ENCODE results near the gene ABCC4.

DNA sequence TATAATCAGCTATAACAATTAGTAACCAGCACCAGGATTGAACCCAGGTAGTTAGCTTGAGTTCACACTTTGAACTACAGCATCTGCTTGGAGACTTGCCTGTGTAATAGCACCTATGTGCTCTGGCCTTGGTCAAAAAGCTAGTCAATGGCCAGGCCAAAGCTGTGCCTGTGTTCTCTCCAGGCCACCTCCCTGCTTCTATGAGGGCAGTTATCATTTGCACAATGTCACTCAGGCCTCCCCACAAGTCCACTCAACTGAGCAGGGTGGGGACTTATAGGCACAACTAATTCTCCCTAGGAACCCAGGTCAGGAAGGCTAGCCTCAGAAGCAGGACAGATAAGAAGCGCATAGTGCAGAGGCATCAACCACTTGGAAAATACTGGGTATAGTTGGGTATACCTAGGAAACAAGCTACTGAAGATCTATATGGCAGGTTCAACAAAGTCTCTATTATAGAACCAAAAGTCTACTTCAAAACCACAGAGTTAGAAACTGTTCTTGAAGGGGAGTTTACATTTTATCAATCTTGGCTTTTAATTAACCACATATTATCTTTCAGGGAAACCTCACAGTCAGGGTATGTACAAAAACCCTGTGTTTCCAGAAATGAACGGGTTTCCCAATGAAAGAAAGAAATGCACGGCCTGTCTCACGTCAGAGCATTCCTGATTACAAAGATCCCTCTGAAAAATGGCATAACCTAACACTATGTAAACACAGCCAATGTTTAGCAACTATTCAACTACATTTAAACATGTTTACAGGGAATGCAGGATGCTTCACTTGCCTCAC is 140.9 kb downstream of the ABCC4 start:
- TF ChIP-seq, protein P1, sequence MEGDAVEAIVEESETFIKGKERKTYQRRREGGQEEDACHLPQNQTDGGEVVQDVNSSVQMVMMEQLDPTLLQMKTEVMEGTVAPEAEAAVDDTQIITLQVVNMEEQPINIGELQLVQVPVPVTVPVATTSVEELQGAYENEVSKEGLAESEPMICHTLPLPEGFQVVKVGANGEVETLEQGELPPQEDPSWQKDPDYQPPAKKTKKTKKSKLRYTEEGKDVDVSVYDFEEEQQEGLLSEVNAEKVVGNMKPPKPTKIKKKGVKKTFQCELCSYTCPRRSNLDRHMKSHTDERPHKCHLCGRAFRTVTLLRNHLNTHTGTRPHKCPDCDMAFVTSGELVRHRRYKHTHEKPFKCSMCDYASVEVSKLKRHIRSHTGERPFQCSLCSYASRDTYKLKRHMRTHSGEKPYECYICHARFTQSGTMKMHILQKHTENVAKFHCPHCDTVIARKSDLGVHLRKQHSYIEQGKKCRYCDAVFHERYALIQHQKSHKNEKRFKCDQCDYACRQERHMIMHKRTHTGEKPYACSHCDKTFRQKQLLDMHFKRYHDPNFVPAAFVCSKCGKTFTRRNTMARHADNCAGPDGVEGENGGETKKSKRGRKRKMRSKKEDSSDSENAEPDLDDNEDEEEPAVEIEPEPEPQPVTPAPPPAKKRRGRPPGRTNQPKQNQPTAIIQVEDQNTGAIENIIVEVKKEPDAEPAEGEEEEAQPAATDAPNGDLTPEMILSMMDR (IDR thresholded peaks at IDR 0.05): no peak
- no peak for TF ChIP-seq POLR2A (IDR thresholded peaks at IDR 0.05)
- TF ChIP-seq EP300 (IDR thresholded peaks at IDR 0.05; ENCODE audit: low read depth): no peak
- TF ChIP-seq POLR2AphosphoS5 (IDR thresholded peaks at IDR 0.05): no peak

Measured in transverse colon (tissue), 4 donors.